ENCODE data around the gene EMC7.
"Not testable (repeated sequence)": the region's sequence is repeated elsewhere in the genome, so short reads cannot be mapped to it uniquely, and the experiment has no call there.

The EMC7 gene

GRCh38 chr15:34085746-34086145, 15.9 kb downstream of the EMC7 start:
- no peak for DNase-seq (ENCODE audit: low read depth in 2 of 3, low spot score in 2 of 3)

GRCh38 chr15:34084086-34084485, 17.6 kb downstream of the EMC7 start:
- DNase-seq (ENCODE audit: low read depth in 2 of 3, low spot score in 2 of 3): no peak

GRCh38 chr15:34079904-34080303, 21.8 kb downstream of the EMC7 start:
- DNase-seq (ENCODE audit: low read depth in 2 of 3, low spot score in 2 of 3): no peak

GRCh38 chr15:34078900-34079299, 22.8 kb downstream of the EMC7 start:
- DNase-seq (ENCODE audit: low read depth in 2 of 3, low spot score in 2 of 3): no peak

GRCh38 chr15:34076785-34077184, 24.9 kb downstream of the EMC7 start:
- no peak for DNase-seq (ENCODE audit: low read depth in 2 of 3, low spot score in 2 of 3)

- no peak for DNase-seq (ENCODE audit: low read depth in 2 of 3, low spot score in 2 of 3)
Measured at GRCh38 chr15:34070003-34070402, 31.7 kb downstream of the EMC7 start.

- no peak for DNase-seq (ENCODE audit: low read depth in 2 of 3, low spot score in 2 of 3)
Measured at GRCh38 chr15:34065941-34066340, 35.7 kb downstream of the EMC7 start.

GRCh38 chr15:34065261-34065660, 36.4 kb downstream of the EMC7 start:
- no peak for DNase-seq (ENCODE audit: low read depth in 2 of 3, low spot score in 2 of 3)

GRCh38 chr15:34064438-34064837, 37.2 kb downstream of the EMC7 start:
- DNase-seq (ENCODE audit: low read depth in 2 of 3, low spot score in 2 of 3): no peak

- DNase-seq (ENCODE audit: low read depth in 2 of 3, low spot score in 2 of 3): no peak
Measured at GRCh38 chr15:34059946-34060345, 41.7 kb downstream of the EMC7 start.

- no peak for DNase-seq (ENCODE audit: low read depth in 2 of 3, low spot score in 2 of 3)
Measured at GRCh38 chr15:34059476-34059875, 42.2 kb downstream of the EMC7 start.

GRCh38 chr15:34056911-34057310, 44.8 kb downstream of the EMC7 start:
- DNase-seq (ENCODE audit: low read depth in 2 of 3, low spot score in 2 of 3): no peak

GRCh38 chr15:34055868-34056595, 45.6 kb downstream of the EMC7 start:
- DNase-seq (ENCODE audit: low read depth in 2 of 3, low spot score in 2 of 3): no peak

GRCh38 chr15:34054081-34054707, 47.5 kb downstream of the EMC7 start:
- DNase-seq (ENCODE audit: low read depth in 2 of 3, low spot score in 2 of 3): no peak

GRCh38 chr15:34050385-34050784, 51.3 kb downstream of the EMC7 start:
- DNase-seq (ENCODE audit: low read depth in 2 of 3, low spot score in 2 of 3): not testable (repeated sequence)

- DNase-seq (ENCODE audit: low read depth in 2 of 3, low spot score in 2 of 3): no peak
Measured at GRCh38 chr15:34049112-34049511, 52.5 kb downstream of the EMC7 start.

- no peak for DNase-seq (ENCODE audit: low read depth in 2 of 3, low spot score in 2 of 3)
Measured at GRCh38 chr15:34047893-34048775, 53.5 kb downstream of the EMC7 start.

GRCh38 chr15:34046471-34047145, 55.1 kb downstream of the EMC7 start:
- DNase-seq (ENCODE audit: low read depth in 2 of 3, low spot score in 2 of 3): no peak

- no peak for DNase-seq (ENCODE audit: low read depth in 2 of 3, low spot score in 2 of 3)
Measured at GRCh38 chr15:34043813-34044212, 57.8 kb downstream of the EMC7 start.

GRCh38 chr15:34043391-34043790, 58.3 kb downstream of the EMC7 start:
- no peak for DNase-seq (ENCODE audit: low read depth in 2 of 3, low spot score in 2 of 3)

- no peak for DNase-seq (ENCODE audit: low read depth in 2 of 3, low spot score in 2 of 3)
Measured at GRCh38 chr15:34039790-34040113, 61.9 kb downstream of the EMC7 start.
